GM19240 (cell line): ENCODE results near the gene MAPK8IP3.

Source experiments
- DNase-seq: peaks from one replicate; pipeline ENCODE4 v3.0.0; 2011; ENCODE audit warnings: low spot score; ENCODE audit not compliant: insufficient read length

The MAPK8IP3 gene

GRCh38 chr16:1762196-1762878 is 56.3 kb downstream of the MAPK8IP3 start:
- no peak for DNase-seq

- no peak for DNase-seq
Measured at GRCh38 chr16:1762879-1763520, 57.0 kb downstream of the MAPK8IP3 start.

- DNase-seq, result no peak
Measured at GRCh38 chr16:1763521-1764511, 57.8 kb downstream of the MAPK8IP3 start.

GRCh38 chr16:1764971-1765370 is 59.0 kb downstream of the MAPK8IP3 start:
- DNase-seq, result no peak

GRCh38 chr16:1765826-1766225 is 59.8 kb downstream of the MAPK8IP3 start:
- DNase-seq, result no peak

GRCh38 chr16:1766231-1766630 is 60.2 kb downstream of the MAPK8IP3 start:
- DNase-seq, result no peak

- DNase-seq, result no peak
Measured at GRCh38 chr16:1766701-1767100, 60.7 kb downstream of the MAPK8IP3 start.

GRCh38 chr16:1767116-1767994 is 61.4 kb downstream of the MAPK8IP3 start:
- DNase-seq, result no peak

- no peak for DNase-seq
Measured at GRCh38 chr16:1768061-1768766, 62.2 kb downstream of the MAPK8IP3 start.

- no peak for DNase-seq
Measured at GRCh38 chr16:1768767-1769401, 62.9 kb downstream of the MAPK8IP3 start.

- no peak for DNase-seq
Measured at GRCh38 chr16:1769402-1770300, 63.7 kb downstream of the MAPK8IP3 start.

- no peak for DNase-seq
Measured at GRCh38 chr16:1770328-1771187, 64.6 kb downstream of the MAPK8IP3 start.

GRCh38 chr16:1771188-1771863 is 65.3 kb downstream of the MAPK8IP3 start, which contains the start of gene NME3:
Gene NME3 (minus strand): TSS chr16:1771543. CDS start chr16:1771534, 9 bp downstream.
- peak; percentile 67 for DNase-seq

- no peak for DNase-seq
Measured at GRCh38 chr16:1771864-1772361, 65.9 kb downstream of the MAPK8IP3 start.

- no peak for DNase-seq
Measured at GRCh38 chr16:1772362-1772907, 66.4 kb downstream of the MAPK8IP3 start, which contains the start of gene EME2. Gene EME2 (plus strand): TSS chr16:1772810. CDS start chr16:1773228, 418 bp downstream.

- peak; percentile 75 for DNase-seq
Measured at GRCh38 chr16:1772908-1773702, 67.1 kb downstream of the MAPK8IP3 start, which contains the start of gene MRPS34. Gene MRPS34 (minus strand): TSS chr16:1773134. CDS start chr16:1773119, 15 bp downstream.
